Mesenchymal stem cell (in vitro differentiated cells and primary cell): ENCODE data around the gene SMOC2.

Source experiments
- DNase-seq: peaks from one replicate; pipeline ENCODE4 v3.0.0-alpha.2; 2013
- H2AFZ ChIP-seq: one replicate; pipeline ENCODE4 v1.6.1; 2013; ENCODE audit warnings: low read depth, mild to moderate bottlenecking, control low read depth, inconsistent platforms, low read length, moderate library complexity
- H2AK5ac ChIP-seq: 2 replicates; pipeline ENCODE4 v1.6.1; 2013; ENCODE audit warnings: low read length, moderate library complexity, mild to moderate bottlenecking, inconsistent platforms; ENCODE audit not compliant: severe bottlenecking
- H2BK120ac ChIP-seq: one replicate; pipeline ENCODE4 v1.6.1; 2013; ENCODE audit warnings: low read depth, mild to moderate bottlenecking, inconsistent platforms, low read length, moderate library complexity
- H2BK12ac ChIP-seq, 2 experiments: one replicate each; pipeline ENCODE4 v1.6.1; 2013; ENCODE audit warnings: inconsistent platforms in 2 of 2, low read length in 2 of 2, mild to moderate bottlenecking in 2 of 2, moderate library complexity in 2 of 2, control low read depth in 1 of 2
- H2BK15ac ChIP-seq: one replicate; pipeline ENCODE4 v1.6.1; 2013; ENCODE audit warnings: mild to moderate bottlenecking, low read depth, inconsistent platforms; ENCODE audit not compliant: poor library complexity, severe bottlenecking
- H2BK5ac ChIP-seq: 2 replicates; pipeline ENCODE4 v1.6.1; 2013; ENCODE audit warnings: low read depth, mild to moderate bottlenecking, low read length, control low read depth, inconsistent platforms; ENCODE audit not compliant: poor library complexity, severe bottlenecking
- H3K14ac ChIP-seq, 2 experiments: one replicate each; pipeline ENCODE4 v1.6.1; 2013; ENCODE audit warnings: inconsistent platforms in 2 of 2, low read length in 2 of 2, control low read depth in 1 of 2, mild to moderate bottlenecking in 1 of 2, moderate library complexity in 1 of 2
- H3K18ac ChIP-seq, 2 experiments: one replicate each; pipeline ENCODE4 v1.6.1; 2013; ENCODE audit warnings: inconsistent platforms in 2 of 2, low read length in 2 of 2, control low read depth in 1 of 2, low read depth in 1 of 2, mild to moderate bottlenecking in 1 of 2
- H3K23ac ChIP-seq, 2 experiments: one replicate each; pipeline ENCODE4 v1.6.1; 2013; ENCODE audit warnings: inconsistent platforms in 2 of 2, low read length in 2 of 2, mild to moderate bottlenecking in 2 of 2, moderate library complexity in 2 of 2, control low read depth in 1 of 2
- H3K27ac ChIP-seq: 2 replicates; pipeline ENCODE4 v1.5.1; 2013; ENCODE audit warnings: mild to moderate bottlenecking, moderate library complexity, low read length, control low read depth, inconsistent platforms; ENCODE audit not compliant: poor library complexity, severe bottlenecking
- H3K27me3 ChIP-seq, 2 experiments: 2 replicates each; pipeline versions ENCODE4 v1.6.1 to v1.7.0; 2013; ENCODE audit warnings: low read length in 2 of 2, mild to moderate bottlenecking in 2 of 2, moderate library complexity in 2 of 2, control low read depth in 1 of 2, inconsistent platforms in 1 of 2; ENCODE audit not compliant: control insufficient read depth in 1 of 2, insufficient read depth in 1 of 2
- H3K36me3 ChIP-seq, 2 experiments: 2 replicates each; pipeline versions ENCODE4 v1.6.1 to v1.7.0; 2013; ENCODE audit warnings: low read length in 2 of 2, control low read depth in 1 of 2, inconsistent platforms in 1 of 2, low read depth in 1 of 2, mild to moderate bottlenecking in 1 of 2; ENCODE audit not compliant: insufficient read depth in 2 of 2, control insufficient read depth in 1 of 2
- H3K4ac ChIP-seq, 2 experiments: one replicate each; pipeline ENCODE4 v1.6.1; 2013; ENCODE audit warnings: inconsistent platforms in 2 of 2, low read length in 2 of 2, mild to moderate bottlenecking in 2 of 2, moderate library complexity in 2 of 2, control low read depth in 1 of 2, low read depth in 1 of 2
- H3K4me1 ChIP-seq: 2 replicates; pipeline ENCODE4 v1.6.1; 2013; ENCODE audit warnings: low read depth, low read length, control low read depth; ENCODE audit not compliant: control insufficient read depth, insufficient read depth
- H3K4me2 ChIP-seq: 2 replicates; pipeline ENCODE4 v1.6.1; 2013; ENCODE audit warnings: low read length, mild to moderate bottlenecking, inconsistent platforms; ENCODE audit not compliant: poor library complexity, severe bottlenecking
- H3K4me3 ChIP-seq, 2 experiments: 2 replicates each; pipeline versions ENCODE4 v1.5.1 to v1.7.0; 2013; ENCODE audit warnings: low read length in 2 of 2, mild to moderate bottlenecking in 2 of 2, control low read depth in 1 of 2, low read depth in 1 of 2; ENCODE audit not compliant: insufficient read depth in 1 of 2
- H3K79me1 ChIP-seq: replicated peaks from 2 replicates; pipeline ENCODE4 v1.6.1; 2013; ENCODE audit warnings: mild to moderate bottlenecking, control low read depth, low read length, inconsistent platforms; ENCODE audit not compliant: poor library complexity, severe bottlenecking
- H3K9ac ChIP-seq: 2 replicates; pipeline ENCODE4 v1.7.0; 2013; ENCODE audit warnings: mild to moderate bottlenecking, low read length, moderate library complexity
- H3K9me3 ChIP-seq: 2 replicates; pipeline ENCODE4 v1.7.0; 2013; ENCODE audit warnings: mild to moderate bottlenecking, low read length; ENCODE audit not compliant: control insufficient read depth
- H4K8ac ChIP-seq: one replicate; pipeline ENCODE4 v1.6.1; 2013; ENCODE audit warnings: inconsistent platforms, mild to moderate bottlenecking, low read length, moderate library complexity
- H4K91ac ChIP-seq: one replicate; pipeline ENCODE4 v1.6.1; 2013; ENCODE audit warnings: mild to moderate bottlenecking, low read length, inconsistent platforms
- WGBS: methylation state at CpG from one replicate; pipeline ENCODE4 v1.1.7; 2013; ENCODE audit warnings: mixed read lengths; 5-methylcytosine and 5-hydroxymethylcytosine counted together

The SMOC2 gene

GRCh38 chr6:168678588-168678987, 237.6 kb downstream of the SMOC2 start:
- H2AK5ac ChIP-seq, result no peak overlapping the region
- no peaks in the 10 kb centered on the region for H3K36me3 ChIP-seq
- H3K18ac ChIP-seq, result no peak overlapping the region
- H4K8ac ChIP-seq, result no peak overlapping the region
- H2AFZ ChIP-seq, result no peak overlapping the region
- H3K14ac ChIP-seq, result no peak overlapping the region
- H2BK12ac ChIP-seq, result no peak overlapping the region
- H3K27me3 ChIP-seq, result peaks cover 0 to 4% of the 10 kb centered on the region in 2 experiments
- DNase-seq, result no peak
- no peak overlapping the region for H3K4me2 ChIP-seq
- no peak overlapping the region for H3K27ac ChIP-seq
- no peak overlapping the region for H2BK15ac ChIP-seq
- no peak overlapping the region for H2BK120ac ChIP-seq
- no peaks in the 10 kb centered on the region for H3K79me1 ChIP-seq
- peaks cover 7% of the 10 kb centered on the region for H3K4me1 ChIP-seq
- H3K4ac ChIP-seq, result no peak overlapping the region
- no peak overlapping the region for H3K4me3 ChIP-seq
- H3K23ac ChIP-seq, result no peak overlapping the region
- H2BK5ac ChIP-seq, result no peak overlapping the region
- H4K91ac ChIP-seq, result no peak overlapping the region
- no peak overlapping the region for H3K9ac ChIP-seq
- 69% methylated on average over 5 of the region's 5 CpGs for WGBS
- no peaks in the 10 kb centered on the region for H3K9me3 ChIP-seq

DNA sequence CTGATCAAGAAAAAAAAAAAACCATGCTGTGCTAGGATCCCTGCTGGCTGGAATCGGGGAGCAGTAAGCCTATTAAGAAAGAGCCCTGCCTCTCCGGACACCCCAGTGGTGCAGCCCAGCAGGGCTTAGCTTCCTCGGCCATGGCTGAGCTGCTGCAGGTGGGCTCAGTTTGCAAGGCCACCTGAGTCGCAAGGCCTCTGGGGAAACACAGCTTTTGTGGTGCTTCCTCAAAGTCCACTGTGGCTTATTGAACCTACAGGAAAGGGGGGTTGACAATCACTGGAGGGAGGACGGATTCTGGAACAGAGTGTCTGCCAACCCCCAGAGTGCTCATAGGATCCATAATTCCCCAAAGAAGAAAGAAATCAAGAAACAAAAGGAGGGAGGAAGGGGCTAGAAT, 240.8 kb downstream of the SMOC2 start:
- no peak overlapping the region for H4K8ac ChIP-seq

DNA sequence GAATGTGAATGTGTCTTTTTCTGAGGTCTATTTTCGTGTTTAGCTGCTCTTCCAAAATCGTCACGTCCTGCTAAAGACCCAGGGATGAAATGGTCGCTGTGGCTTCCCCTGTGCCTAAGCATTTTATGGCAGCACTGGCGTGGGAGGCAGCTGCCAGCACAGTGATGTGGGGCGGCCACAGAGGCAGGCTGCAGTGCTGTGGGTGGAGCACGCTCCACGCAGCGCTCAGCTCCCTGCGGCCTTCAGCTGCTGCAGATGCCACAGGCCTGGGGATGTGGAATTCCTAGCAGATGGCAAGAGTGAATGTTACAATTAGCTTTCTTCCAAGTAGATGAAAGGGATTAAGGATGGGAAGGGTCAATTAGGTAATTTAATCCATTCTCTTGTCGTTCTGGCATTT, 242.6 kb downstream of the SMOC2 start:
- Histone ChIP-seq H3K4ac (no peak overlapping the region), H3K27me3 (peaks cover 0 to 24% of the 10 kb centered on the region in 2 experiments), H3K27ac (no peak overlapping the region), H2AFZ (no peak overlapping the region), H3K4me2 (no peak overlapping the region), H2BK15ac (no peak overlapping the region), H2AK5ac (no peak overlapping the region), H3K14ac (no peak overlapping the region), H2BK12ac (no peak overlapping the region), H3K36me3 (no peaks in the 10 kb centered on the region), H3K9ac (no peak overlapping the region), H2BK5ac (no peak overlapping the region), H3K4me3 (no peak overlapping the region), H3K18ac (no peak overlapping the region), H4K8ac (no peak overlapping the region), H3K4me1 (peaks cover 2% of the 10 kb centered on the region), H3K23ac (no peak overlapping the region), H4K91ac (no peak overlapping the region), H3K79me1 (no peaks in the 10 kb centered on the region), H3K9me3 (no peaks in the 10 kb centered on the region), H2BK120ac (no peak overlapping the region)
- 68% methylated on average over 11 of the region's 11 CpGs for WGBS
- DNase-seq, result no peak

More for the DNA sequence above, 240.8 kb downstream of the SMOC2 start:
- no peaks in the 10 kb centered on the region for H3K79me1 ChIP-seq
- H3K36me3 ChIP-seq, result no peaks in the 10 kb centered on the region
- H3K4me1 ChIP-seq, result peaks cover 6% of the 10 kb centered on the region
- H2BK15ac ChIP-seq, result no peak overlapping the region
- no peak overlapping the region for H2BK5ac ChIP-seq
- no peak overlapping the region for H3K9ac ChIP-seq
- H3K27ac ChIP-seq, result no peak overlapping the region
- no peak overlapping the region for H2AFZ ChIP-seq
- H3K4me2 ChIP-seq, result no peak overlapping the region
- no peak overlapping the region for H3K4ac ChIP-seq
- H3K14ac ChIP-seq, result no peak overlapping the region
- no peaks in the 10 kb centered on the region for H3K9me3 ChIP-seq
- no peak overlapping the region for H4K91ac ChIP-seq
- WGBS, result 74% methylated on average over 5 of the region's 5 CpGs
- no peak overlapping the region for H2BK120ac ChIP-seq
- no peak overlapping the region for H3K18ac ChIP-seq
- no peak overlapping the region for H3K4me3 ChIP-seq
- H3K23ac ChIP-seq, result no peak overlapping the region
- no peak overlapping the region for H2AK5ac ChIP-seq
- H2BK12ac ChIP-seq, result no peak overlapping the region
- no peak for DNase-seq
- peaks cover 0 to 16% of the 10 kb centered on the region in 2 experiments for H3K27me3 ChIP-seq

GRCh38 chr6:168684471-168684870, 243.5 kb downstream of the SMOC2 start:
- no peak overlapping the region for H4K91ac ChIP-seq
- WGBS, result 67% methylated on average over 8 of the region's 8 CpGs
- H3K23ac ChIP-seq, result no peak overlapping the region

More at GRCh38 chr6:168684471-168684870, 243.5 kb downstream of the SMOC2 start:
- no peak overlapping the region for H2BK120ac ChIP-seq
- no peaks in the 10 kb centered on the region for H3K79me1 ChIP-seq
- peaks cover 0 to 24% of the 10 kb centered on the region in 2 experiments for H3K27me3 ChIP-seq
- H2BK5ac ChIP-seq, result no peak overlapping the region
- H4K8ac ChIP-seq, result no peak overlapping the region
- no peaks in the 10 kb centered on the region for H3K36me3 ChIP-seq
- no peak overlapping the region for H2AFZ ChIP-seq
- H2BK12ac ChIP-seq, result no peak overlapping the region
- H3K14ac ChIP-seq, result no peak overlapping the region
- H3K9ac ChIP-seq, result no peak overlapping the region
- H3K18ac ChIP-seq, result no peak overlapping the region
- peaks cover 2% of the 10 kb centered on the region for H3K4me1 ChIP-seq
- H2BK15ac ChIP-seq, result no peak overlapping the region
- no peak for DNase-seq
- no peak overlapping the region for H2AK5ac ChIP-seq
- H3K9me3 ChIP-seq, result no peaks in the 10 kb centered on the region
- H3K4ac ChIP-seq, result no peak overlapping the region
- H3K27ac ChIP-seq, result no peak overlapping the region
- no peak overlapping the region for H3K4me2 ChIP-seq
- H3K4me3 ChIP-seq, result no peak overlapping the region
